ENCODE measurements around the gene GCNT3. TPM values are rescaled to one million over a fixed set of nuclear protein-coding genes. Genes with fewer than 3 reads are reported as not detected.

The GCNT3 gene
- total and polyA plus RNA-seq, 11 donors: 0.15 to 0.16 TPM; not detected in 9

GRCh38 chr15:59567324-59567723 lies 44.3 kb upstream of the GCNT3 start:
- no peak overlapping the region for H3K4me3 ChIP-seq
- peaks cover 0 to 20% (median 6%) of the 10 kb centered on the region in 12 donors for H3K9me3 ChIP-seq
- no peak overlapping the region for H3K27ac ChIP-seq
- no peaks in the 10 kb centered on the region for H3K4me1 ChIP-seq
- TF ChIP-seq CTCF (IDR thresholded peaks at IDR 0.05) (no peak), POLR2A (IDR thresholded peaks at IDR 0.05) (no peak)
- H3K36me3 ChIP-seq: no peaks in the 10 kb centered on the region
- WGBS, 4 donors: 76 to 94% (median 93%) methylated on average over 1 of the region's 1 CpG
- DNase-seq (no peak), ATAC-seq (no peak)
- H3K27me3 ChIP-seq: no peaks in the 10 kb centered on the region
- intact Hi-C loops (cut with DNase I): no loop called here

GRCh38 chr15:59569477-59569876 lies 42.1 kb upstream of the GCNT3 start:
- no peak for ATAC-seq
- no peak for TF ChIP-seq CTCF (IDR thresholded peaks at IDR 0.05)
- no peak for TF ChIP-seq POLR2A (IDR thresholded peaks at IDR 0.05)
- Histone ChIP-seq H3K9me3 (peaks cover 0 to 15% (median 6%) of the 10 kb centered on the region in 12 donors), H3K27me3 (peaks cover 0 to 2% (median 0%) of the 10 kb centered on the region in 9 donors), H3K27ac (no peak overlapping the region), H3K4me1 (no peaks in the 10 kb centered on the region), H3K4me3 (no peak overlapping the region), H3K36me3 (no peaks in the 10 kb centered on the region)
- intact Hi-C loops (cut with DNase I): no loop called here
- WGBS, 4 donors: 80 to 88% (median 85%) methylated on average over 8 of the region's 8 CpGs
- no peak for DNase-seq

GRCh38 chr15:59570315-59570714 lies 41.3 kb upstream of the GCNT3 start:
- H3K9me3 ChIP-seq: peaks cover 0 to 10% (median 3%) of the 10 kb centered on the region in 12 donors
- peaks cover 0 to 2% (median 0%) of the 10 kb centered on the region in 9 donors for H3K27me3 ChIP-seq
- TF ChIP-seq POLR2A (IDR thresholded peaks at IDR 0.05): no peak
- TF ChIP-seq CTCF (IDR thresholded peaks at IDR 0.05): no peak
- intact Hi-C loops (cut with DNase I): no loop called here
- H3K4me3 ChIP-seq: no peak overlapping the region
- no peak overlapping the region for H3K27ac ChIP-seq
- ATAC-seq (no peak), DNase-seq (no peak)
- H3K4me1 ChIP-seq: no peaks in the 10 kb centered on the region
- no peaks in the 10 kb centered on the region for H3K36me3 ChIP-seq
- WGBS, 4 donors: 60 to 77% (median 67%) methylated on average over 3 of the region's 3 CpGs

- whole genome bisulfite sequencing, 4 donors: 92 to 96% (median 95%) methylated on average over 6 of the region's 6 CpGs
These were observed 40.0 kb upstream of the GCNT3 start for GRCh38 chr15:59571606-59572005.

More at GRCh38 chr15:59571606-59572005, 40.0 kb upstream of the GCNT3 start:
- ATAC-seq: no peak
- no peak overlapping the region for H3K27ac ChIP-seq
- no peaks in the 10 kb centered on the region for H3K9me3 ChIP-seq
- H3K4me3 ChIP-seq: no peak overlapping the region
- intact Hi-C loops (cut with DNase I): no loop called here
- peaks cover 0 to 2% (median 0%) of the 10 kb centered on the region in 9 donors for H3K27me3 ChIP-seq
- no peak for TF ChIP-seq POLR2A (IDR thresholded peaks at IDR 0.05)
- no peak for TF ChIP-seq CTCF (IDR thresholded peaks at IDR 0.05)
- no peaks in the 10 kb centered on the region for H3K36me3 ChIP-seq
- DNase-seq: no peak
- no peaks in the 10 kb centered on the region for H3K4me1 ChIP-seq

Measured in heart left ventricle (tissue), 16 donors.